ENCODE data around the gene TRIM17. TPM values are rescaled to one million over a fixed set of nuclear protein-coding genes. Genes with fewer than 3 reads are reported as not detected.

TRIM17 gene
- total and polyA plus RNA-seq, 2 of the 13 experiments (the other 11 are each of a cell fraction or from before 2014, with no cell fraction given) = 0.32 to 0.64 TPM

- TF ChIP-seq, protein P1, sequence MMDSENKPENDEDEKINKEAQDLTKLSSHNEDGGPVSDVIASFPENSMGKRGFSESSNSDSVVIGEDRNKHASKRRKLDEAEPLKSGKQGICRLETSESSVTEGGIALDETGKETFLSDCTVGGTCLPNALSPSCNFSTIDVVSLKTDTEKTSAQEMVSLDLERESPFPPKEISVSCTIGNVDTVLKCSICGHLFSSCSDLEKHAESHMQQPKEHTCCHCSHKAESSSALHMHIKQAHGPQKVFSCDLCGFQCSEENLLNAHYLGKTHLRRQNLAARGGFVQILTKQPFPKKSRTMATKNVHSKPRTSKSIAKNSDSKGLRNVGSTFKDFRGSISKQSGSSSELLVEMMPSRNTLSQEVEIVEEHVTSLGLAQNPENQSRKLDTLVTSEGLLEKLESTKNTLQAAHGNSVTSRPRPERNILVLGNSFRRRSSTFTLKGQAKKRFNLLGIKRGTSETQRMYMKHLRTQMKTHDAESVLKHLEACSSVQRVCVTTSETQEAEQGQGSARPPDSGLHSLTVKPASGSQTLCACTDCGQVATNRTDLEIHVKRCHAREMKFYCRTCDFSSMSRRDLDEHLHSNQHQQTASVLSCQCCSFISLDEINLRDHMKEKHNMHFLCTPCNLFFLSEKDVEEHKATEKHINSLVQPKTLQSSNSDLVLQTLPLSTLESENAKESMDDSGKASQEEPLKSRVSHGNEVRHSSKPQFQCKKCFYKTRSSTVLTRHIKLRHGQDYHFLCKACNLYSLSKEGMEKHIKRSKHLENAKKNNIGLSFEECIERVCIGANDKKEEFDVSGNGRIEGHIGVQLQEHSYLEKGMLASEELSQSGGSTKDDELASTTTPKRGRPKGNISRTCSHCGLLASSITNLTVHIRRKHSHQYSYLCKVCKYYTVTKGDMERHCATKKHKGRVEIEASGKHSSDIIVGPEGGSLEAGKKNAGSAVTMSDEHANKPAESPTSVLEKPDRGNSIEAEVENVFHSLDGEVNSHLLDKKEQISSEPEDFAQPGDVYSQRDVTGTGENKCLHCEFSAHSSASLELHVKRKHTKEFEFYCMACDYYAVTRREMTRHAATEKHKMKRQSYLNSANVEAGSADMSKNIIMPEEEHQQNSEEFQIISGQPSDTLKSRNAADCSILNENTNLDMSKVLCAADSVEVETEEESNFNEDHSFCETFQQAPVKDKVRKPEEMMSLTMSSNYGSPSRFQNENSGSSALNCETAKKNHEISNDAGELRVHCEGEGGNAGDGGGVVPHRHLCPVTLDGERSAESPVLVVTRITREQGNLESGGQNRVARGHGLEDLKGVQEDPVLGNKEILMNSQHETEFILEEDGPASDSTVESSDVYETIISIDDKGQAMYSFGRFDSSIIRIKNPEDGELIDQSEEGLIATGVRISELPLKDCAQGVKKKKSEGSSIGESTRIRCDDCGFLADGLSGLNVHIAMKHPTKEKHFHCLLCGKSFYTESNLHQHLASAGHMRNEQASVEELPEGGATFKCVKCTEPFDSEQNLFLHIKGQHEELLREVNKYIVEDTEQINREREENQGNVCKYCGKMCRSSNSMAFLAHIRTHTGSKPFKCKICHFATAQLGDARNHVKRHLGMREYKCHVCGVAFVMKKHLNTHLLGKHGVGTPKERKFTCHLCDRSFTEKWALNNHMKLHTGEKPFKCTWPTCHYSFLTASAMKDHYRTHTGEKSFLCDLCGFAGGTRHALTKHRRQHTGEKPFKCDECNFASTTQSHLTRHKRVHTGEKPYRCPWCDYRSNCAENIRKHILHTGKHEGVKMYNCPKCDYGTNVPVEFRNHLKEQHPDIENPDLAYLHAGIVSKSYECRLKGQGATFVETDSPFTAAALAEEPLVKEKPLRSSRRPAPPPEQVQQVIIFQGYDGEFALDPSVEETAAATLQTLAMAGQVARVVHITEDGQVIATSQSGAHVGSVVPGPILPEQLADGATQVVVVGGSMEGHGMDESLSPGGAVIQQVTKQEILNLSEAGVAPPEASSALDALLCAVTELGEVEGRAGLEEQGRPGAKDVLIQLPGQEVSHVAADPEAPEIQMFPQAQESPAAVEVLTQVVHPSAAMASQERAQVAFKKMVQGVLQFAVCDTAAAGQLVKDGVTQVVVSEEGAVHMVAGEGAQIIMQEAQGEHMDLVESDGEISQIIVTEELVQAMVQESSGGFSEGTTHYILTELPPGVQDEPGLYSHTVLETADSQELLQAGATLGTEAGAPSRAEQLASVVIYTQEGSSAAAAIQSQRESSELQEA (CRISPR knock-in tag; IDR thresholded peaks at IDR 0.05; ENCODE audit: not compliant biosample characterization) = no peak
- TF ChIP-seq ZNF766 (CRISPR knock-in tag; IDR thresholded peaks at IDR 0.05; ENCODE audit: borderline replicate concordance) = no peak
- no peak for TF ChIP-seq FOXP4 (CRISPR knock-in tag; IDR thresholded peaks at IDR 0.05)
- no peak for TF ChIP-seq ZNF687 (CRISPR knock-in tag; IDR thresholded peaks at IDR 0.05)
- TF ChIP-seq PATZ1 (CRISPR knock-in tag; IDR thresholded peaks at IDR 0.05) = no peak
- no peak for TF ChIP-seq CREBL2 (CRISPR knock-in tag; IDR thresholded peaks at IDR 0.05; ENCODE audit: borderline replicate concordance)
- no peak for TF ChIP-seq MED13 (CRISPR knock-in tag; IDR thresholded peaks at IDR 0.05)
- no peak for TF ChIP-seq MAFF (IDR thresholded peaks at IDR 0.05; ENCODE audit: low read depth, low read length)
- TF ChIP-seq NR2F6 (IDR thresholded peaks at IDR 0.05) = no peak
- no peak for TF ChIP-seq NR2F6 (CRISPR knock-in tag; IDR thresholded peaks at IDR 0.05)
- TF ChIP-seq, protein P2, sequence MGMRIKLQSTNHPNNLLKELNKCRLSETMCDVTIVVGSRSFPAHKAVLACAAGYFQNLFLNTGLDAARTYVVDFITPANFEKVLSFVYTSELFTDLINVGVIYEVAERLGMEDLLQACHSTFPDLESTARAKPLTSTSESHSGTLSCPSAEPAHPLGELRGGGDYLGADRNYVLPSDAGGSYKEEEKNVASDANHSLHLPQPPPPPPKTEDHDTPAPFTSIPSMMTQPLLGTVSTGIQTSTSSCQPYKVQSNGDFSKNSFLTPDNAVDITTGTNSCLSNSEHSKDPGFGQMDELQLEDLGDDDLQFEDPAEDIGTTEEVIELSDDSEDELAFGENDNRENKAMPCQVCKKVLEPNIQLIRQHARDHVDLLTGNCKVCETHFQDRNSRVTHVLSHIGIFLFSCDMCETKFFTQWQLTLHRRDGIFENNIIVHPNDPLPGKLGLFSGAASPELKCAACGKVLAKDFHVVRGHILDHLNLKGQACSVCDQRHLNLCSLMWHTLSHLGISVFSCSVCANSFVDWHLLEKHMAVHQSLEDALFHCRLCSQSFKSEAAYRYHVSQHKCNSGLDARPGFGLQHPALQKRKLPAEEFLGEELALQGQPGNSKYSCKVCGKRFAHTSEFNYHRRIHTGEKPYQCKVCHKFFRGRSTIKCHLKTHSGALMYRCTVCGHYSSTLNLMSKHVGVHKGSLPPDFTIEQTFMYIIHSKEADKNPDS (CRISPR knock-in tag; IDR thresholded peaks at IDR 0.05) = no peak
Measured at GRCh38 chr1:228428412-228428811, 11.8 kb upstream of the TRIM17 start (continued).
